GM19043 (cell line): Measurements from ENCODE around the gene TOP3B.
"Not testable (repeated sequence)": the region's sequence is repeated elsewhere in the genome, so short reads cannot be mapped to it uniquely, and the experiment has no call there.

Experiments
- ATAC-seq: cut with Tn5 transposase; IDR thresholded peaks from one replicate; pipeline ENCODE4 v1.9.1; 2021; ENCODE audit warnings: low read depth; ENCODE audit not compliant: unreplicated experiment

The TOP3B gene

GRCh38 chr22:21947040-21948014 is 35.3 kb downstream of the TOP3B start:
- no peak for ATAC-seq

GRCh38 chr22:21946262-21946925 is 36.2 kb downstream of the TOP3B start:
- no peak for ATAC-seq

DNA sequence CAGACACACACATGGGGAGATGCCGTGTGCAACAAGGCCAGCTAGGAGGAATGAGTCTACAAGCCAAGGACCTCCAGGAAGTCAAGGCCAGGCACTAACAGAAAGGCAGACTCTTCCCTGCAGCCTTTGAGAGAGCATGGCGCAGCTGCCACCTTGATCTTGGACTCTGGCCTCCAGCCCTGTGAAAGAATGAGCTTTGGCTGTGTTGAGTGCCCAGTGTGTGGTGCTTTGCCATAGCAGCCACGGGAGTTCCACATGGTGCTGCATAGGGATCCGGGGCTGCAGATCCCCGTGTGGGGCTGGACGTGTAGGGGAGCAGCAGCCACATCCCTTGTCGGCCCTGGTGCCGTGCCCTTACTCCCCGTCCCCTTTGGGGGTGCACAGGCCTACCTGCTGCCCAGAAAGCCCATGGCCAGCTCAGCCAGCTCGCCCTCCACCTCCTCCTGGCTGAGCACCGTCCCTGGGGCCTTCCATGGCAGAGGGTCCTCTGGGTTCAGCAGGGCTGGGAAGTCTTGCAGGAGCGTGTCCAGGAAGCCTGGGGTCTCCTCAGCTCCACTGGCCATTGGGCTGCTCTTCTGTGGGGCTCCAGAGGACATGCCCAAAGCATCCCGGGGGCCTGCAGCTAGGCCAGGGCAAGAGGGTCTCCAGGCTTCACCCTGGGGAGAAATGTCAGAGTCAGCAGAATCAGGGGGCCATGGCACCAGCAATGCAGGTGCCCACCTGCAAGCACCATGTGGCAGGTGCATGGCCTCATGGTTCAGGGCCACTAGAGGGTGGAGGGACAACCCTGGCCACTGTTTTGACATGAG is 36.9 kb downstream of the TOP3B start:
- no peak for ATAC-seq

DNA sequence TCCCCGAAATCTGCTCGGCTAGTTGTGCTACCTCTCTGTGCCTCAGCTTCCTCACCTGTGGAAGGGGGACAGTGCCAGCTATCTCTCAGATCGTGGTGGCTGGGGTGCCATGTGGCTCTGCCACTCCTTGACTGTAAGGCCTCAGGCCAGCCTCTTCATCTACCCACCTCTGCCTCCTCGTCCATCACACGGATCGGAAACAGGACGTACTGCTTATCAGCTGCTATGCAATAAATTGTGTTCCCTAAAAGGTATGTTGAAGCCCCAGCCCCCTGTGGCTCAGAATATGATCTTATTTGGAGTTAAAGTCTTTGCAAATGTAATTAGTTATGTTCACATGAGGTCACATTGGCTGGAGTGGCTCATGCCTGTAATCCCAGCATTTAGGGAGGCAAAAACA is 37.7 kb downstream of the TOP3B start:
- no peak for ATAC-seq

- no peak for ATAC-seq
These were observed 38.8 kb downstream of the TOP3B start for GRCh38 chr22:21943571-21944448.

DNA sequence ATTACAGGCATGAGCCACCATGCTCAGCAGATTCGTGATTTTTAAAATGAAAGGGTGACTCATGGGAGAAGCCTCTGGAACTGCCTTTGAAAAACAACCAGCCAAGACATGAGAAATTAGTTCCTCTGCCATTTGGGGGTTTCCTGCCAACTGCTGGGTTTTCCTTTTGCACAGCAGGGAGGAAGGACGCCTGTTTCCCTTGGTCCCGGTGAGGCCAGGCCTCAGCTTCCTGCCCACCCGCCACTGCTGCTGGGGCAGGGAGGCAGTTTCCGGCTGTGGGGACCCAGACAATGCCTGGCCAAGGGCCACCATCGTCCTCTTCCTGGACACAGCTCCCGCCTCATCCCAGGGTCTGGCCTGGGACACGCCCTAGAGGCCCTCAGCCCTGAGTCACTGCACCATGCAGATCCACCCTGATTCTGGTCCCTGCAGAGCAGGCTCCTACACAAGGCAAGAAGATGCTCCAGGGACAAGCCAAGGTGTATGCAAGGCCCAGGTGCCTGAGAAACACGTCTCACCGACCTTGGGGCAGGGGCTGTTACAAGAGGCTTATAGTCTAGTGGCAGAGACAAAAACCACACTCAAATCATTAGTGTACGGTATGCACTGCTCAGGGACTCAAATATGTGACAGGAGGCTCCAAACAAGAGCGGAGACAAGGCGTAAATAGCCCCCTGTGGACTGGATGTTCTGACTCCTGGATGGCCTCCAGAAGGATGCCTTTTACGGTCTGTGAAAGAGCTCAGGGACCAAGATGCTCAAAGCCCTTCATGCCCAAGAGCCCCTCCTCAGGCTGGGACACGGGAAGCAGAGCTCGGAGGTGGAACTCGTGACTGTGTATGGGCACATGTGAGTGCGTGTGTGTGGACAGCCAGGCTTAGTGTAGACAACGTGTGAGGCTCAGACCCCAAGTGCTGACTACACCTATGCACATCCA is 39.9 kb downstream of the TOP3B start:
- ATAC-seq, result no peak

- no peak for ATAC-seq
These were observed 40.7 kb downstream of the TOP3B start for GRCh38 chr22:21941921-21942320.

GRCh38 chr22:21940521-21940920 is 42.1 kb downstream of the TOP3B start:
- no peak for ATAC-seq

- ATAC-seq, result not testable (repeated sequence)
These were observed 42.7 kb downstream of the TOP3B start for GRCh38 chr22:21939935-21940334.

GRCh38 chr22:21939461-21939913 is 43.1 kb downstream of the TOP3B start:
- no peak for ATAC-seq

DNA sequence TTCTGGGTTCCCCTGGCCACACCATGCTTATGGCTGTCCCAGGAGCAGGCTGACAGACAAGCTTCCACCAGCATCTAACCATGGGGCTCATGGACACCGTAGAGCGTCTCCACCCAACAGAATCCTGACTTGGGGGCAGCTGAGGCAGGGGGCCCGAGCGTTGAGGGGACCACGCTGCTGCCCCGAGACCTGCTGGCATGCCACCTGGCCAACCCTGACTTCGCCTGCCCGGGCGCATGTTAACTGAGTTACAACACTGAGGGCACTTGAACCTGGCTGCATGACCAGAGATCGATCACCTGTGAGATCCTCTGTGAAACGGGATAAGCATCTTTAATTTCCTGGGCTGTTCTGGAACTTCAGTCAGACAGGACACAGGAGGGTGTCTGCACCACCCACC is 43.7 kb downstream of the TOP3B start:
- ATAC-seq, result no peak

DNA sequence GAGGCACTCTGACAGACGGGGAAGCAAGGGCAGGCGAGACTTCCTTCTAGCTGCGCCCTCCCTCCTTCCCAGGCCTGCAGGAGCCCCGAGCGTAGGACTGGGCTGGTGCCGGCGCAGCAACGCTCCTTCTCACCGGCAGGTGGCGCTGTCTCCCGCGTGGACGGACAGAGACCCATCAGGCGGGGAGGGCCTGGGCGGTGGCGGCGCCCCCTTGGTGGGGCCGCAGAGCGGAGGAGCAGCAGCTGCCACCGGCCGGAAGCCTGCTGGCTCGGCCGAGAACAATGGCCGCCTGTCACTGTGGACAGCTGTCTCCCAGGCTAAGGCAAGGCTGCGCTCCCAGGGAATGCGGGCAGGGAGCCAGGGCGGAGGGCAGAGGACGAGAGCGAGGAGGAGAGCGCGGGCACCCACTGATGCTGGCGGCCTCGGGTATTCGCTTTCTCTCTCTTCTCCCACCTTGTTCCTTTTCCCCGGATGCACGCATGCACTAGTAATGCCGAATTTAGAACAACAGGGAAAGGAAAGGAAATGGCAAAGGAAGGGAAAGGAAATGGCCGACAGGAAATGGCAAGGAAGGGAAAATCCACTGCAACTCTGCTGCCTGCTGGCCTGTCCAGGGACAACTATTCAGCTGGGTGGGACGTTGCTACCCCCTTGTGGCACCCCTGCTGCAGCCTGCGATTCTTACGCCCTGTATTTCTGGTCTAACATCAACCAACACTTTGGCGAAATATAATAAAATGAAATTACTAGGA is 44.3 kb downstream of the TOP3B start:
- peak; percentile 90 for ATAC-seq

- ATAC-seq, result no peak
These were observed 44.8 kb downstream of the TOP3B start for GRCh38 chr22:21937821-21938070.

DNA sequence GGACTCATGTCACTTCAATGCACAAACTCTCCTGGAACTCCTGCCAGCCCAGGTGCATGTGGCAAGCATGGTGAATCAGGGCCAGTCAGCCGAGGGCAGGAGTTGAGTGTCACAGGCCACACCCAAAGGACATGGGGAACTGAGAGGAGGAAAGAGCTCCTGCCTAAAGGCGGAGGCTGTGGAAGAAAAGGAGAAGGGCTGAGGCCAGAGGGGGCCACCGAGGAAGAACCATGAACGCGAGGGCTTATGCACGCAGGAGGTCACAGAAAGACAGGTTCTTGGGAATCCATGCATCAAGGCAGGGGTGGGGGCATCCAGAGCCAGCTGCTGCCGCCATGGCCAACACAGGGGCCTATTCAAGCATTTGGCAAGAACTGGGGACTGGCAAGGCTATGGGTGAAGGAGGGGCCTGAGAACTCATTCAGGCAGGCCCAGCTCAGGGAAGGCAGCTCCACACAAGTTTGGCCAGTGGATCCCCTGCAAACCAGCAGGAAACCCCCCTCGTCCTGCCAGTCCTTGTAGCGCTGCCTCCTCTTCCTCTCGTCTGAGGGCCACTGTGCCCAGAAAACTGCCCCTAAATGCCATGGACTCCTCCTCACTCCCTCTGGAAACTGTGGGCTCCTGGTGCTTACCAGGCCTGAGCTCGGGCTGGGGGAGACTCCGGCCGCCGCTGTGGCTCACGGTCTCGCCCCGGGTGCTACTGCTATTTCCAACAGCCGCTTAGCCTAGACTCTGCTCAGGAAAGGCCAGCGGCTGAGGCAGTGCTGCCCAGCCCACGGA is 45.4 kb downstream of the TOP3B start:
- ATAC-seq, result no peak

DNA sequence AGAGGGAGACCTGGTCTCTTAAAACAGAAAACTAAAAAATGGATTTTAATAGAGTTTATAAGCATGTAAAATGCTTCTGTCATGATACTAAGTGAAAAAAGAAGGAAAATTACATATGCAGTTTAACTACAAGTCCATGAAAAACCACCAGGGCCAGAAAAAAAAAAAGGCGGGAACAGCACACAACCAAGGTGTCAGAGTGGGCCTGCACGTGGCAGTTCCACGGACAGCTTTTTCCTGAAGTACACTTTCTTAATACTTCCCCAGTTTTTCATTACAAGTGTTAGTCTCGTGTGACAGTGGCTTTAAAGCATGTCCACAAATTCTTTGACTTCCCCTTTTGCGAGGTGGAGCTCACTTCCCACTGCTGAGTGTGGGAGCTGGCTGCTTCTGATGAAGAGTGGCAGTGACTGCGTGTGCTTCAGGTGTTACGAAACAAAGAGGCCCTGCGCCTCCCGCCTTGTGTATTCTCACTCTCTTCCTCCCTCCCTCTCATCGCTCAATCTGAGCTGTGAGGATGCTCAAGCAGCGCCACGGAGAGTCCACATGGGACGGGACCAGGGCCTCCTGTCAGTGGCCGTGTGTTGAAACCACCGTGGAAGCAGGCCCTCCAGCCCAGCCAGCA is 46.3 kb downstream of the TOP3B start:
- ATAC-seq, result no peak

DNA sequence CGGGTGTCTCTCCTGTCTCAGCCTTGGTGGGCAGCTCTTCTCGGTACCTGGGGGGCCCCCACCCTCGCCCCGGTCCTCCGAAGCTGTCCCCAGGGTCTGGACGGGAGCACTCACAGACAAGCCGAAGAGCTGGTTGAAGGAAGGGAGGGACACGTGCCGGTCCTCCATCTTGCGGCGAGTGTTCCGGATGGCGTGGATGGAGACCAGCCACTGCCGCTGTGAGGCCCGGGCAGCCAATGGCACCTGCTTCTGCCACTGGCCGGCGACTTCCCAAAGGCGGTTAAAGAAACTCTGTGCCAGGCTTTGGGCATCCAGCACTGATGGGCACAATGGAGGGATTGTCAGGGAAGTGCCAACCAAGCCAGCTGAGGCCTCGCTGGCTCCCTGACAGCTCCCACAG is 48.7 kb downstream of the TOP3B start:
- no peak for ATAC-seq

DNA sequence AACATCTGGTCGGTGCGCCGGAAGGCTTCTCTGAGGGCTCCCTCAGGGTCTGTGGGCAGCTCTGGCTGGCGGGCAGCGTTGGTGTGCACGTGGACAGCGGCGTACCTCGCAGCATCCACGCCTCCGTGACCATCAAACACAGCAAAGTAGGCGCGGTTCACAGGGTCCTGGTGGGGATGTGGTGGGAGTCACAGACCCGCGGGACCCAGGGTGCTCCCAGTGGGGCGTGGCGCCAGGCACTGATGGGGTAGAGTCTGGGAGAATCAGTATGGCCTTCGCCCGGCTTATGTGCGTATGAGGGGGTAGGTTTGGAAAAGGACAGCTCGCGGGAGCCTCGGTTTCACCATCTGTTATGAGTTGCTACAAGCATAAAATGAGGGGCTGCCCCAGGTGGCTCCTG is 49.2 kb downstream of the TOP3B start:
- no peak for ATAC-seq
